IPS DF 6.9 (cell line): Measurements from ENCODE around the gene FERMT3.
A peak's percentile ranks its signal among the peaks of the same experiment; 100 is the strongest.
"Not testable (repeated sequence)": the region's sequence is repeated elsewhere in the genome, so short reads cannot be mapped to it uniquely, and the experiment has no call there.

Experiments
- DNase-seq: peaks from one replicate; pipeline ENCODE4 v3.0.0-alpha.2; 2013; ENCODE audit warnings: low read depth, low spot score
- H3K27ac ChIP-seq: one replicate; pipeline ENCODE4 v1.5.1; 2013; ENCODE audit warnings: low read length, control low read depth
- H3K27me3 ChIP-seq: 2 replicates; pipeline ENCODE4 v1.6.1; 2013; ENCODE audit warnings: mild to moderate bottlenecking, low read length; ENCODE audit not compliant: control insufficient read depth, insufficient read depth
- H3K36me3 ChIP-seq: 2 replicates; pipeline ENCODE4 v1.6.1; 2013; ENCODE audit warnings: low read length; ENCODE audit not compliant: control insufficient read depth, insufficient read depth
- H3K4me1 ChIP-seq: 2 replicates; pipeline ENCODE4 v1.6.1; 2013; ENCODE audit warnings: low read length; ENCODE audit not compliant: control insufficient read depth, insufficient read depth
- H3K4me3 ChIP-seq: 2 replicates; pipeline ENCODE4 v1.5.1; 2013; ENCODE audit warnings: mild to moderate bottlenecking, low read length
- H3K9me3 ChIP-seq: 2 replicates; pipeline ENCODE4 v1.6.1; 2013; ENCODE audit warnings: low read length, inconsistent platforms; ENCODE audit not compliant: control insufficient read depth, insufficient read depth
- WGBS: extraction: QIAGEN DNeasy Blood & Tissue Kit; methylation state at CpG from one replicate; pipeline ENCODE4 v1.1.7; 2013; ENCODE audit warnings: mixed read lengths, missing lambda C conversion rate; ENCODE audit not compliant: insufficient read length, insufficient coverage; 5-methylcytosine and 5-hydroxymethylcytosine counted together

FERMT3 gene

GRCh38 chr11:64206457-64207255 lies at the start of gene FERMT3:
TSS of gene FERMT3 (plus strand) at chr11:64206721. CDS start at chr11:64207365, 644 bp downstream.
- Histone ChIP-seq H3K36me3 (peaks cover 41% of the 10 kb centered on the region), H3K27me3 (no peaks in the 10 kb centered on the region), H3K27ac (no peak within 1 kb of the TSS), H3K4me3 (no peak within 1 kb of the TSS), H3K4me1 (peaks cover 2% of the 10 kb centered on the region; the same call in 1 of the 2 replicates), H3K9me3 (no peaks in the 10 kb centered on the region)
- no peak for DNase-seq
- WGBS: no CpG with 5 or more reads among the region's 27 CpGs

GRCh38 chr11:64157631-64158394 lies 48.7 kb upstream of the FERMT3 start:
- no CpG with 5 or more reads among the region's 17 CpGs for WGBS
- Histone ChIP-seq H3K4me1 (peaks cover 8% of the 10 kb centered on the region), H3K36me3 (0 out of 2 replicates have a peak, but pooled peaks cover 2% of the 10 kb centered on the region), H3K27ac (no peak overlapping the region), H3K27me3 (no peaks in the 10 kb centered on the region), H3K9me3 (no peaks in the 10 kb centered on the region), H3K4me3 (no peak overlapping the region)
- DNase-seq: no peak

- Histone ChIP-seq H3K4me1 (peaks cover 5% of the 10 kb centered on the region), H3K27ac (no peak overlapping the region), H3K4me3 (no peak overlapping the region), H3K36me3 (0 out of 2 replicates have a peak, but pooled peaks cover 2% of the 10 kb centered on the region), H3K27me3 (no peaks in the 10 kb centered on the region), H3K9me3 (no peaks in the 10 kb centered on the region)
- no CpG with 5 or more reads among the region's 10 CpGs for WGBS
- no peak for DNase-seq
Measured at GRCh38 chr11:64161037-64161436, 45.5 kb upstream of the FERMT3 start.

- no CpG with 5 or more reads among the region's 16 CpGs for WGBS
- H3K36me3 ChIP-seq, H3K9me3 ChIP-seq, H3K4me1 ChIP-seq, H3K4me3 ChIP-seq, DNase-seq, H3K27ac ChIP-seq, H3K27me3 ChIP-seq: not testable (repeated sequence)
Measured at GRCh38 chr11:64162769-64163168, 43.8 kb upstream of the FERMT3 start.

GRCh38 chr11:64163951-64164350 lies 42.6 kb upstream of the FERMT3 start:
- Histone ChIP-seq H3K27me3 (no peaks in the 10 kb centered on the region), H3K36me3 (no peaks in the 10 kb centered on the region), H3K4me1 (peaks cover 5% of the 10 kb centered on the region), H3K4me3 (no peak overlapping the region), H3K9me3 (no peaks in the 10 kb centered on the region), H3K27ac (no peak overlapping the region)
- no CpG with 5 or more reads among the region's 5 CpGs for WGBS
- no peak for DNase-seq

GRCh38 chr11:64164392-64165312 lies 41.9 kb upstream of the FERMT3 start:
- no peak for DNase-seq
- Histone ChIP-seq H3K4me3 (no peak overlapping the region; the same call in 1 of the 2 replicates), H3K4me1 (peaks cover 5% of the 10 kb centered on the region), H3K27ac (no peak overlapping the region), H3K36me3 (no peaks in the 10 kb centered on the region), H3K27me3 (no peaks in the 10 kb centered on the region), H3K9me3 (no peaks in the 10 kb centered on the region)
- WGBS: no CpG with 5 or more reads among the region's 20 CpGs

- H3K27me3 ChIP-seq: no peaks in the 10 kb centered on the region
- H3K36me3 ChIP-seq: no peaks in the 10 kb centered on the region
- H3K4me3 ChIP-seq: peak overlapping the region; percentile 58; the same call in 1 of the 2 replicates
- no CpG with 5 or more reads among the region's 32 CpGs for WGBS
- H3K27ac ChIP-seq: no peak overlapping the region
- peaks cover 5% of the 10 kb centered on the region for H3K4me1 ChIP-seq
- H3K9me3 ChIP-seq: no peaks in the 10 kb centered on the region
- no peak for DNase-seq
Measured at GRCh38 chr11:64165481-64165841, 41.1 kb upstream of the FERMT3 start.

GRCh38 chr11:64165842-64166635 lies 40.5 kb upstream of the FERMT3 start, which contains the start of gene MACROD1:
TSS of gene MACROD1 (minus strand) at chr11:64166113. CDS start at chr11:64165994, 119 bp downstream.
- H3K4me1 ChIP-seq: peaks cover 5% of the 10 kb centered on the region
- no peaks in the 10 kb centered on the region for H3K9me3 ChIP-seq
- H3K36me3 ChIP-seq: no peaks in the 10 kb centered on the region
- no CpG with 5 or more reads among the region's 92 CpGs for whole genome bisulfite sequencing
- H3K27me3 ChIP-seq: no peaks in the 10 kb centered on the region
- H3K4me3 ChIP-seq: peak within 1 kb of the TSS; percentile 58
- no peak within 1 kb of the TSS for H3K27ac ChIP-seq
- DNase-seq: no peak

GRCh38 chr11:64170419-64170818 lies 36.1 kb upstream of the FERMT3 start:
- WGBS: no CpG with 5 or more reads among the region's 4 CpGs
- Histone ChIP-seq H3K9me3 (no peaks in the 10 kb centered on the region), H3K4me1 (no peaks in the 10 kb centered on the region), H3K36me3 (no peaks in the 10 kb centered on the region), H3K4me3 (no peak overlapping the region), H3K27ac (no peak overlapping the region), H3K27me3 (no peaks in the 10 kb centered on the region)
- DNase-seq: no peak
